ENCODE results near the gene TPCN1. TPM values are rescaled to one million over a fixed set of nuclear protein-coding genes. Genes with fewer than 3 reads are reported as not detected.

The TPCN1 gene
- total and polyA plus RNA-seq, 2 of the 13 experiments (the other 11 are each of a cell fraction or from before 2014, with no cell fraction given): 8.0 to 26.8 TPM

- TF ChIP-seq ZHX2 (IDR thresholded peaks at IDR 0.05; ENCODE audit: low read depth) (no peak), ZHX2 (CRISPR knock-in tag; IDR thresholded peaks at IDR 0.05; ENCODE audit: borderline replicate concordance) (no peak), ZNF549 (CRISPR knock-in tag; IDR thresholded peaks at IDR 0.05) (no peak), RELA (CRISPR knock-in tag; IDR thresholded peaks at IDR 0.05) (no peak), HNRNPK (IDR thresholded peaks at IDR 0.05; ENCODE audit: low read depth, low read length, poor library complexity, severe bottlenecking) (no peak), ZNF724P (CRISPR knock-in tag; IDR thresholded peaks at IDR 0.05; ENCODE audit: borderline replicate concordance) (peak; percentile 69; the same call in 1 of the 2 replicates), MAF1 (CRISPR knock-in tag; IDR thresholded peaks at IDR 0.05; ENCODE audit: borderline replicate concordance) (no peak), RAD21 (CRISPR knock-in tag; IDR thresholded peaks at IDR 0.05) (peak; percentile 33; the same call in 1 of the 2 replicates), MTA3 (CRISPR knock-in tag; IDR thresholded peaks at IDR 0.05) (no peak), MBNL3 (CRISPR knock-in tag; conservative IDR thresholded peaks at IDR 0.05) (no peak), GABPB1 (CRISPR knock-in tag; IDR thresholded peaks at IDR 0.05) (peak; percentile 87), HIC2 (CRISPR knock-in tag; IDR thresholded peaks at IDR 0.05; ENCODE audit: low read depth) (no peak), HES4 (CRISPR knock-in tag; IDR thresholded peaks at IDR 0.05; ENCODE audit: borderline replicate concordance) (no peak; the same call in 1 of the 2 replicates), ZNF761 (CRISPR knock-in tag; conservative IDR thresholded peaks at IDR 0.05) (0 out of 2 replicates have a peak, but pooled peaks have one; percentile 64), AKNA (CRISPR knock-in tag; IDR thresholded peaks at IDR 0.05; ENCODE audit: borderline replicate concordance) (0 out of 2 replicates have a peak, but pooled peaks have one; percentile 38), ZNF615 (CRISPR knock-in tag; IDR thresholded peaks at IDR 0.05; ENCODE audit: borderline replicate concordance) (no peak), ZBTB7A (CRISPR knock-in tag; IDR thresholded peaks at IDR 0.05) (0 out of 2 replicates have a peak, but pooled peaks have one; percentile 36)
These were observed 113.7 kb downstream of the TPCN1 start, which contains the start of gene SLC8B1 (continued) for GRCh38 chr12:113334786-113335539.
